ENCODE data around the gene RASSF10. TPM values are rescaled to one million over a fixed set of nuclear protein-coding genes. Genes with fewer than 3 reads are reported as not detected.

RASSF10 gene
- 36.0 and 37.3 TPM in 2 replicates for total RNA-seq (2014; rRNA removed; shearing (Covaris generic); ENCODE audit: low replicate concordance)

DNA sequence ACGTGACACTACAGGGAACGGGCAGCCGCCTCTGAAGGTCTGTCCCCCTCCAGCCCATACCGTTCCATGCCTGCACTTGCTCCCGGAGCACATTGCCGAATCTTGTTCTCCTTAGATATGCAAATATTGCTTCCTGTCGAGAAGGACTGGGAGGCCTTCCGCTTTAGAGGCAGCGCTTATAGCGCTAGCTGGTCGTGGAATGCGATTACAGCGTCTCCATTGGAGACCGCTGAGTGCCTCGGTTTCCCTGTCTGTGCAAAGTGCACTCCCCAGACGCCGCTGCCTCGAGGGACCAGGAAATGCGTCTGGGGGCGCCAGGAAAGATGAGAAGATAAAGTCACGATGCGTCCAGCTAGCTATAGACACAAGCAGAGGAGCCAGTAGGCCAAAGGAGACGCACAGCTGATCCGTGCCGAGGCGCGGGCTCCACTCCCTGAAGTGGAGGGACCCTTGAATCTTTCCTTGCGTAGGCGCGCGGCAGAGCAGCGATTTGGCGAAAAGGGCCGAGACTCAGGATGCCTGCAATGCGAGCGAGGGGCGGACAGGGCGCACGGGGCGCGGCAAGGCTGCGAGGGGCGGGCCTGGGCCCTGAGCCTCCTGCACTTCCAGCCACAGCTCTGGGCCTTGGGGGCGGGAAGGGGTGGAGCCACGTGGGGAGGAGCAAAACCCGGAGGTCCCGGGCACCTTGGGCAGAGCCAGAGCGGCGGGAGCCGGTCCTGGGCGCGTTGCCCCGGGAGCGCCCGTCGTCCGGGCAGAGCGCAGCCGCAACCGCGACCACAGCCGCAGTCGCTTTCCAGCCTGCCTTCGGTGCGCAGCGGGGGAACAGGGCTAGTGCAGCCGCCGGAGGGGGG, at the start of gene RASSF10:
Gene RASSF10, plus strand, starts transcription at position 692 of the 851 bp plus-strand sequence. CDS start 261 bp downstream, outside the sequence.
- in situ Hi-C loops (cut with HindIII; ENCODE audit: low pct_unique_long_range_greater_than_20kb, low sequenced_read_pairs): no loop called here
- DNase-seq (ENCODE audit: low read depth): peak; percentile 90

DNA sequence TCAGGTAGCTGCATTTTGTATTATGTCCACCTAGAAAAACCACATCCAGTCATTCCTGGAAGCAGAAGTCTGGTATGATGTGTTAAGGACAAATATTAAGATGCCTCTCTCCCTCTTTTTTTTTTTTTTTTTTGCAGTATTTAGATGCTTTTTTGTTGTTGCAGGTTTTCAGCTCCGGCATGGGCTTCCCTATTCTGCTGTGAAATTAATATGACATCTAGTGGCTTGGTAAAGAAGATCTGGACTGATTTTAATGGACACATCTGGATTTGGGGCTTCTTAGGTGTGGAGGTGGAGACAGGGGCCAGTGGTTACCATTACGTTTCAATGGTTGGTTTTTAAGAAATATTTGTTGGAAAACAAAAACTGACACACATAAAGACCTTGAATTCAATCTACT, 47.5 kb upstream of the RASSF10 start:
- in situ Hi-C loops (cut with HindIII; ENCODE audit: low pct_unique_long_range_greater_than_20kb, low sequenced_read_pairs): no loop called here

DNA sequence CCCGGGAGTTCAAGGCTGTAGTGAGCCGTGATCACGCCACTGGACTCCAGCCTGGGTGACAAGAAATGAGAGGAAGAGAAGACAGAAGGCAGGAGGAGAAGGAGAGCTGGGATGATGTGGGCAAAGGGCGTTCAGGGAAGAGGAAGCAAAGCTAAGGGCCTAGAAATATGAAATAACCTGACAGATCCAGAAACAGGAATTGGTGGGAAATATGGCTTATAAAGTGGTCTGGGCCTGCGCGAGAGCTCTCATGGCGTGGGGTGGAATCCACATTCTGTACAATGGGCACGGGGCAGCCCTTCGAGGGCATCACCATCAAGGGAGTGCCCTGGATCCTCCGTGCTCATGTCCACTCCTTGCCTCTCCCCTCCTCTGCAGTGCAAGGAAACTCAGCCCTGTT, 46.8 kb upstream of the RASSF10 start:
- in situ Hi-C loops (cut with HindIII; ENCODE audit: low pct_unique_long_range_greater_than_20kb, low sequenced_read_pairs): no loop called here
- DNase-seq (ENCODE audit: low read depth): no peak

More for the DNA sequence above, 47.5 kb upstream of the RASSF10 start:
- no peak for DNase-seq (ENCODE audit: low read depth)

DNA sequence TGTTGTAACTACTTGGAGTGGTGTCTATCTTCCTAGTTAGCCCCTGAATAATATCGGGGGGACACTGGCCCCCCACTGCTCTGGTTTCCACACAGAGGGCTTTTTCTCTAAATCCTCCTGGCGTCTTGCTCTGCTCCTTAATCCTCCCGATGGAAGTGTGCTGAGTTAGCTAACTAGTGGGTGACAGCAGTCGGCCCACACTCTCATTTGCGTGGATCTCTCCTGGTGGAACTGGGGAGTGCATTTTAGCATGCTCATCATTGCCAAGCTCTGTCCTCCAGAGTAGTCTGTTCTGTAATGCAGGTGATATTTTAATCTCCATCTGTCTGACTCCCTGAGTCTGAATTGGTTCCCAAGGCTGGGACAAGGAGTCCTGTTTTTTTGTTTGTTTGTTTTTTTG, 46.1 kb upstream of the RASSF10 start:
- in situ Hi-C loops (cut with HindIII; ENCODE audit: low pct_unique_long_range_greater_than_20kb, low sequenced_read_pairs): no loop called here
- no peak for DNase-seq (ENCODE audit: low read depth)

DNA sequence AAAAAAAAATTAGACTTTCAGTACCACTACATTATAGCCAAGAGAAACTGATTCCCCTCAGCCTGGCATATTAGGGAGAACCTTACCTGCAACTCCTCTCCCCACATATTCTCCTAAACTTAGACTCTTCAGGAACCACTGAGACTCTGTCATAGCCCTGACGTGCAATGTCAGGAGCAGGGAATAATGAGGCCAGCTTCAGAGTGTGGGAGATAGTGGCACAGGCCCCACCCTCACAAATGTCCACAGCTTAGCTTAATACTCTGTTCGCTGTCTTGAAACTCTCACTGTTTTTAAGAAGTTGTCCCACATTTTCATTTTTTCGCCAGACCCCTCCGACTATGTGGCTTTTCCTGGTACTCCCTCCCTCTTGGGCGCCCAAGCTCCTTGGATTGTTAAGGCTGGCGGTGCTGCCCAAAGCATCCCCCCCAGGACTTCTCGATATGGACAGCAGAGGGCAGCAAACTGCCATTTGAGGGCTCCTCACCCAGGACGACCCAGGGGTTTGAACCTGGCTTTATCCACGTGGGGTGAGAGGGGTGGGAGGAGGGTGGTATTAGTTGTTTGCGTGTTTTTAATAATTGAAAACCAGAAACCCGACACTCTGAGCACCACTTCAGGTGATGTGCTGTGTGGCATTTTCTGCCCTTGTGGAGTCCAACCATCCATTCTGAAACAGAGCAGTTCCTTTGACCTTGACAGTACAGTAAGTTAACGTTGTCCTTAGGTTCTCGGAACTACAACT, 45.2 kb upstream of the RASSF10 start:
- DNase-seq (ENCODE audit: low read depth): peak; percentile 52
- in situ Hi-C loops (cut with HindIII; ENCODE audit: low pct_unique_long_range_greater_than_20kb, low sequenced_read_pairs): no loop called here

DNA sequence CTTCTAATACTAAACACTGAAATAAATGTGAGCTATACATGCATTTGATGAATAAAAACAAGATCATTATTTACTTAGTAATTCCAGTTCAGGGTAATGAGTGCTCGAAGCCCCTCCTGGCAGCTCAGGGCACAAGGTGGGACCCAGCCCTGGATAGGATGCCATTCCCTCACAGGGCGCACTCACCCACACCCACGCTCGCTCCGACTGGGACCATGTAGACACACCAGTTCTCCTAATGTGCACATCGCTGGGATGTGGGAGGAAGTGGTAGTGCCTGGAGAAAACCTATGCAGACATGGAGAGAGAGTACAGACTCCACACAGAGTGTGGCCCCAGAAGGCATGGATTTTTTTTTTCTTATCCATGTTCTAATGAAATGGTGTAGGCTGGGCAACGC, 44.5 kb upstream of the RASSF10 start:
- in situ Hi-C loops (cut with HindIII; ENCODE audit: low pct_unique_long_range_greater_than_20kb, low sequenced_read_pairs): no loop called here
- no peak for DNase-seq (ENCODE audit: low read depth)

DNA sequence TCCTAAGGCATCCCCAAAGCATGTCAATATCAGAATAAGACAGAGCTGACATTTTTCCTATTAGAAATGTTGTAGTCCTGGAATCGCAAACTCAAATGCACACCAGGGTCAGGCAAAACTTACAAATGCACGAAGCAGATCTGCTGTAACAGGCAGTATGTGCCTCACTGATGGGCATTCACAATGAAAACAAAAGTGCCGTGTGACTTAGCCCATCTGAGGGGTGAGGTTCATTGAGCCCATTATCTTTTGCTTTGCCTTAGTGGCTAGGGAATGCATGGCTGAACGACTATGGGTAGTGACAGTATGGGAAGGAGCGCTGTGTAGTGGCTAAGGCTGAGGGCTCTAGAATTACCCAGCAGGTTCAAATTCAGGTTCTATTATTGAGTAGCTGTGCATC, 43.1 kb upstream of the RASSF10 start:
- in situ Hi-C loops (cut with HindIII; ENCODE audit: low pct_unique_long_range_greater_than_20kb, low sequenced_read_pairs): no loop called here
- DNase-seq (ENCODE audit: low read depth): no peak

DNA sequence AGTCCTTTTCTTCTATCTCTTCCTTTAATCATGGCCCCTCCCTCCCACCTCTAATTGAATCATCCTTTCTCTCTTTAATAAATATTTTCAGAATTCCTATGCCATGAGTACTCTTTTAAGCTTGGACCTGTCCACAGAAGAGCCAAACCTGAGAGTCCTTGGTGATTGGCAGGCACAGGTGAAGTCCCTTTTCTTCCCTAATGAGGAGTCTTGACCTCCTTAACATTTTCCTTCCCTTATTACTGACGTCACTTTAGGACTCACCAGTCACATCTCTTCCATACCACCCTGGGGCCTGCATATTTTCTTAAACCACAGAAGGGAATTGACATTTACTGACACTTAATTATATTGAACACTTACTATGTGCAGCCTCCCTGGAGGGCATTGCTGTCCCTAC, 41.0 kb upstream of the RASSF10 start:
- in situ Hi-C loops (cut with HindIII; ENCODE audit: low pct_unique_long_range_greater_than_20kb, low sequenced_read_pairs): no loop called here
- peak; percentile 79 for DNase-seq (ENCODE audit: low read depth)

DNA sequence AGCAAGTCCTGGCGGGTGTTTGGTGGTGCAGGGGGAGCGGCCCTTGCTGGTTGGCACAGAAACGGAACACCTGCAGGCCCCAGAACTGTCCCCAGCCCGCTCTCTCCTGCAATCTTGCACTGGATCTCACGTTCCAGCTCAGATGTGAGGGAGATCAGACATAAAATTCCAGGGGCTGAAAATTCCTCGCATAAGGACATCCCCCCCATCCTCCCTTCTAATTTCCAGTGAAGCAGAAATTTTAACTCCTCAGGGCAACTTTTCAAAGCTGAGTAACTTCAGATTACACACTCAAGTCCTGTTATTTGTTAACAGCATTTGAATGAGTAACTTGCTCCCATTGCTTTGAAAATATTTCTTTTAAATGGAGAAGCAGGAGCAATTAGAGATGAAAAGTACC, 40.3 kb upstream of the RASSF10 start:
- in situ Hi-C loops (cut with HindIII; ENCODE audit: low pct_unique_long_range_greater_than_20kb, low sequenced_read_pairs): no loop called here
- peak; percentile 83 for DNase-seq (ENCODE audit: low read depth)

DNA sequence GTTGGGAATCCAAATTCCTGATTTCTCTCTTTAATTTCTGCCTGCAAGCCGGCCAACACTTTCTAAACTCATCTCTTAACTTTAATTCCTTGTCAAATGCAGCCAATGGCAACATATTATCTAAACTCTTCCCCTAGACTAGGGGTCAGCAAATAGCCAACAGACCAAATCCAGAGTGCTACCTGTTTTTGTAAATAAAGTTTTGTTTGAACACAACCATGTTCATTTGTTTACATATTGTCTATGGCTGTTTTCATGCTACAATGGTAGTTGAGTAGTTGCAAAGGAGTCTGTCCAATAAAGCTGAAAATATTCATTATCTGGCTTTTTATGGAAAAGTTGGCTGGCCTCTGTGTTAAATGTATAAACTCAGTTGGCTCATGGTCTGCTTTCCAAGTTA, 37.2 kb upstream of the RASSF10 start:
- in situ Hi-C loops (cut with HindIII; ENCODE audit: low pct_unique_long_range_greater_than_20kb, low sequenced_read_pairs): no loop called here
- DNase-seq (ENCODE audit: low read depth): no peak

DNA sequence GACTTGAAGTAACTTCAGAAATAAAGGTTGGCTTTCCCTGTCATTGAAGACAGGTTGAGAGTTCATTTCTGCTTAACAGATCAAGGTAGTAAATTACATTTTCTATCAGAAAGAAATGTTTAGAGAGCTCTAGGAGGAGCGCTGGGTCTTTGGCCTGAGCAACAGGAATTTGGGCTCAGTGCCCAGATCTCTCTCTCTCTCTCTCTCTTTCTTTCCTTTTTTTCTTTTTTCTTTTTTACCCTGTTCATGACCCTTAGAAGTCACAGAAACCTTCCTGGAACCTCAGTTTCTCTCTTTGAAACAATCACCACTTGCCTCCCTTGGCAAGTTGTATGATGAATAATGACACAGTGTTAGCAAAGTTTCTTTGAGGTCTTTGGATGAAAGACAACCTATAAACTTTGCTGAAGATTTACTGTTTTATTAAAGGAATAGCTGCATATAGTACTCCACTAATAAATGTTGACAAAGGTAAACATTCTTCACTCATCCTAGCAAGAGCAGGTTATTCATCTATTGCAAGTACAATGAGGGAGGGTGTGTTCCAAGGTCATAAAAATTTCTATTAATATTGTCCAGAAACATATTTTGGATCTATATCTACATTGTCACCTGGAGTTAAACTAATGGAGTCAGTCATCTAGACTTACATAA, 35.5 kb upstream of the RASSF10 start:
- in situ Hi-C loops (cut with HindIII; ENCODE audit: low pct_unique_long_range_greater_than_20kb, low sequenced_read_pairs): no loop called here
- DNase-seq (ENCODE audit: low read depth): no peak

DNA sequence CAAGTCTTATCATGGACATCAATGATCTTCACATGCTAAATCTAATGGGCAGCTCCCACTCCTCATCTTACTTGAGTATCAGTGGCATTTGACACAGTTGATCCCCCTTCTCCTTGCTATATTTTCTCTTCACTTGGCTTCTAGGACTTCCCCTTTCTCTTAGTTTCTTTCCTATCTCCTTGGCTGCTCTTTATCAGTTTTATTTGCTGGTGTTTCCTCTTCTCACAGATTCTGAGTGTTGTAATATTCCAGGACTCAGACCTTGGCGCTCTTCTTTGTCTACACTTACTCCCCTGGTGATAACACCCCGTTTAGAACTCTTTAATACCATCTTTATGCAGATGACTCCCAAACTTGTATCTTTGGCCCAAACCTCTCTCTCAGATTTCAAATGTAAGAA, 33.9 kb upstream of the RASSF10 start:
- DNase-seq (ENCODE audit: low read depth): no peak
- in situ Hi-C loops (cut with HindIII; ENCODE audit: low pct_unique_long_range_greater_than_20kb, low sequenced_read_pairs): no loop called here

DNA sequence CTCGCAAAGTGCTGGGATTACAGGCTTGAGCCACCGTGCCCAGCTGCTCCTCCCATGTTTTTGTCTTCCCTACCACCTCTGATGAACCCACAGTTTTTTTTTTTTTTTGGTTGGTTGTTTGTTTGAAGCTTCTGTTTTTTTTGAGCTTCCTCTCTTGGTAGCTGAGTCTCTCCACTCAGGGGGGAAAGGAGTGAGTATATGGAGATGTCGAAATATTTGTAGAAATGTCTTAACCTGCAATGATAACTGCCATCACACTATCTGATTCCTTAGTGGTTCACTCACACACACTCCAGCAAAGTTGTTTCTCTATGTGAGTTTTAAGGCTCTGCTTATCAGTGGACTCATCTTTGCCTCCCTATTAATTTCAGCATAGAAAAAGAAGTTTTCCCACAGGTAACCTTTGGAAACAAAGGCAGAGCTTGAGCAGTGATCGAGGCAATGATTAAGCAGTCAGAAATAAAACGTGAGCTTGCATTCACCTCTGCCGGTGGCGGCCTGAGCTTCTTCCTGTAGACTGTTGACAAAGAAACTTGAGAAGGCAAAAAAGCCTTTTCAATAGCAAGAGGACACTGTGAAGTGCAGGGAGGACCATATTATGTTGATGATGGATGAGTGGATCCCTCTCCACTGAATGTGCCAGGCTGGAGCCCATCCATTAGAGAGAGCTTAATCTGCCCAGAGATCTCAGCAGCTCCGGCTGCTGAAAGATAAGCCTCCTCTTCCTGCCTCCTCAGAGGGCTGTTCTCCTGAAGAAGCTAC, 29.0 kb upstream of the RASSF10 start:
- in situ Hi-C loops (cut with HindIII; ENCODE audit: low pct_unique_long_range_greater_than_20kb, low sequenced_read_pairs): no loop called here
- DNase-seq (ENCODE audit: low read depth): no peak

DNA sequence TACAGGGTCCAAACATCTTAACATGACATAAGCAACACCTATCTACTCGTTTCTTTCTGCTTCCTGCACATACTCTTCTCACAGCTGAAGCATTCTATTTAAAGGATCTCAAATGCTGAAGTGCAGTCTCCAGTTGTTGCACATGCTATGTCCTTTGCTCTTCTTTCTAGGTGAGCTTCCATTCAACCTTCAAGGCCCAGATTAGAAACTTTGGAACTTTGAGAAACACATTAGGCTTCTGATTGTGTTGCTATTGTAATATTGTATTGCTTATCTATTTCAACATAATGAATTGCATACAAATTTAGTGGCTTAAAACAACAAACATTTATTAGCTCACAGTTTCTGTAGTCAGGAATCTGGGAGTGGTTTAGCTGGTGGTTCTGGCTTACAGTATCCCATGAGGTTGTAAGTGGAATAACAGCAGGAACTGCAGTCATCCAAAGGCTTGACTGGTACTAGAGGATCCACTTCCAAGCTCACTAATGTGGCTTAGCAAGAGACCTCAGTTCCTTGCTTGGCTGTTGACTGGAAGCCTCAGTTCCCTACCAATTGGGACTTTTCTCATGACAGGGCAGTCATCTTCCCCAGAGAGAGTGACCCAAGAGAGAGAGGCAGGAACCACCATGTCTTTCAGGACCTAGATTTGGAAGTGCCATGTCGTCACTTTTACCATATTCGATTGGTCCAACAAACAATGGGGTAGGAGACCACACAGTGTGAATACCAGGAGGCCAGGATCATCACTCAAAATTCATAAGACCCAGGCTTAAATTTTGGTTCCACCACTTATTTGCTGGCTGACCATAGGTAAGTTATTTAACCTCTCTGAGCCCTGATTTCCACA, 27.2 kb upstream of the RASSF10 start:
- in situ Hi-C loops (cut with HindIII; ENCODE audit: low pct_unique_long_range_greater_than_20kb, low sequenced_read_pairs): no loop called here
- DNase-seq (ENCODE audit: low read depth): no peak

DNA sequence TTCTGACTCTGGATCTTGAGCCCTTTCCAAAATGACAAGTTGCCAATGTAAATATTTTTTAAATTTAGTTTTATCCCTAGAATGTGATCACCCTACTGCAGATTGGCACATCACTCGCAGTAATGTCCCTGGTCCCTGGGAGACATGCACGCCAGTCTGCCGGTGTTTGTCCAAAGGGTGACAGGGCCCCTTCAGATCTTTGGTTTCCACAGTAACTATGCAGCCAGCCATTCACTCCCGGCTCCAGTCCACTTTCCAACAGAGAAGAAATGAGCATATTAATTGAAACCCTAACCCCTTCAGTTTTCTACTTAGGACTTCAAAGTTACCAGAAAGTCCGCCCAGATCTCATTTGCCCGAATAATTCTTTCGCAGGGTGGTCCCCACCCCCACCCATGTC, 25.8 kb upstream of the RASSF10 start:
- in situ Hi-C loops (cut with HindIII; ENCODE audit: low pct_unique_long_range_greater_than_20kb, low sequenced_read_pairs): no loop called here
- DNase-seq (ENCODE audit: low read depth): no peak

DNA sequence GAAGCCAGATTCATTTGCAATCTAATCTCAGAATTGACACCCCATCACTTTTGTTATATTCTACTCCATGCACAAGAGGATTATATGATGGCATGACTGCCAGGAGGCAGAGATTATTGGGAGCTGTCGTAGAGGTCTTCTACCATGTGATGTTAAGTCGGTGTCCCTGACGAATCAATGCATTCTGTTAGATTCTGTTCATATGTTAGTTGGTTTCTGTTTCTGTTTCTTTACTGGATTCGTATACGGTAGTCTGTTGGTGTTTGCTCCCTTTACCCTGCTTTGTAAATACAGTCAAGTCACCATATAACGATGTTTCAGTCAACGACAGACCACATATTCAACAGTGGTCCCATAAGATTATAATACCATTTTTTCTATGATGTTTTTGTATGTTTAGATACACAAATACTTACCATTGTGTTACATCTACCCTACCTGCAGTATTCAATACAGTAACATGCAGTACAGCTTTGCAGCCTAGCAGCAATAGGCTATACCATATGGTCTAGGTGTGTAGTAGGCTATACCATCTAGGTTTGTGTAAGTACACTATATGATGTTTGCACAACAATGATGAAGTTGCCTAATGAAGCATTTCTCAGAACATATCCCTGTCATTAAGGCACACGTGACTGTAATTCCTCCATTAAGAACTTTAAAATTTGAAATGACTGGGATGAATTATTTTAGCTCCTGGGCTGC, 22.8 kb upstream of the RASSF10 start:
- DNase-seq (ENCODE audit: low read depth): no peak
- in situ Hi-C loops (cut with HindIII; ENCODE audit: low pct_unique_long_range_greater_than_20kb, low sequenced_read_pairs): no loop called here
